ENCODE results near the gene KIF13A. TPM values are rescaled to one million over a fixed set of nuclear protein-coding genes. Genes with fewer than 3 reads are reported as not detected.

KIF13A gene
- total RNA-seq, 3 donors from 2014 or later = 40.0 to 60.4 (median 49.6) TPM

DNA sequence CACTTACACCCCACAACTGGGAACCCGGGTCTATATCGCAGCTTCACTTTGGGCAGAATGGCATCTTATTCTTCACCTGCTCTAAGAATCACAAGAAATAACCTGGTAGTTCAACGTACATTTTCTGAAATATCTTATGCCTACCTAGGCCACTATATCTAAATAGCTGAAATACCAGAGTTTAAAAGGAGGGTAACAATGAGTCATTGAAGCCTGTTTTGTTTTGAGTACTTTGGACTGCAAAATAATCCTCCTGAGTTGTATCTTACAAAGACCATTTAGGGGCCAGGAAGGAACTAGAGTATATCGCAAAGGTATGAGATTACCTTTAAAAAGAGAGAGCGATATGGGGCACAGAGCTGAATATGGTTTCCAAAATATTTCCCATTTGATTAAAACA, 184.0 kb downstream of the KIF13A start:
- TF ChIP-seq POLR2AphosphoS5 (IDR thresholded peaks at IDR 0.05) (no peak), POLR2A (IDR thresholded peaks at IDR 0.05) (no peak)
- TF ChIP-seq, protein P1, sequence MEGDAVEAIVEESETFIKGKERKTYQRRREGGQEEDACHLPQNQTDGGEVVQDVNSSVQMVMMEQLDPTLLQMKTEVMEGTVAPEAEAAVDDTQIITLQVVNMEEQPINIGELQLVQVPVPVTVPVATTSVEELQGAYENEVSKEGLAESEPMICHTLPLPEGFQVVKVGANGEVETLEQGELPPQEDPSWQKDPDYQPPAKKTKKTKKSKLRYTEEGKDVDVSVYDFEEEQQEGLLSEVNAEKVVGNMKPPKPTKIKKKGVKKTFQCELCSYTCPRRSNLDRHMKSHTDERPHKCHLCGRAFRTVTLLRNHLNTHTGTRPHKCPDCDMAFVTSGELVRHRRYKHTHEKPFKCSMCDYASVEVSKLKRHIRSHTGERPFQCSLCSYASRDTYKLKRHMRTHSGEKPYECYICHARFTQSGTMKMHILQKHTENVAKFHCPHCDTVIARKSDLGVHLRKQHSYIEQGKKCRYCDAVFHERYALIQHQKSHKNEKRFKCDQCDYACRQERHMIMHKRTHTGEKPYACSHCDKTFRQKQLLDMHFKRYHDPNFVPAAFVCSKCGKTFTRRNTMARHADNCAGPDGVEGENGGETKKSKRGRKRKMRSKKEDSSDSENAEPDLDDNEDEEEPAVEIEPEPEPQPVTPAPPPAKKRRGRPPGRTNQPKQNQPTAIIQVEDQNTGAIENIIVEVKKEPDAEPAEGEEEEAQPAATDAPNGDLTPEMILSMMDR (IDR thresholded peaks at IDR 0.05) = no peak
- DNase-seq (ENCODE audit: low spot score in 2 of 2) = no peak

DNA sequence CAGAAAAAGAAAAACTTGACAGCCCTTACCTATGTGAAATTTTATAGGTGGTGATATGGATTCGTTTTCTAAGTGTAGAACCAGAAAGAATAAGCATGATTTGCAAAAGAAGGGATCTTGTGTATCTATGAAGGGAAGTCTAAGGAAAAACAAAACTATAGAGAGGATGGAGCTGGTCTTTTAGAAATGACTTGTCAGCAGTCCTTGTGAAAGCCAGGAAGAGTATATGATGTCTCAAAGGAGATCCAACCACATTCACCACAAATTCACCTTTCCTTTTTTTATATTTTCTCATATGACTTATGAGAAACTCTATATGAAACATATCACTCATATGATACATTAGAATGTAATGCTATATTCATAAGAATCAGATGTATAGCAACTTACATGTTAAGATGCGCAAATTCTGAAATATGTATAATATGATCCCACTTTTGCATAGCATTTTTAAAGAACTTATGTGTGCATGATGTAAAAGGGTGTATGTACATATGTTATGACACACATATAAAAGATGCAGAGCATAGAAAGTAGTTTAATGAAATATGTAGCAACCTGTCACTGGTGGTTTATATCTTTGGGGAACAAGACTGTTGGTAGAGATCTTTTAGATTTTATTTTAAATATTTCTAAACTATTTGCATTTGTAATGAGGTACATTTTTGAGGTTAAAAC, 188.8 kb downstream of the KIF13A start:
- H3K9me3 ChIP-seq = no peaks in the 10 kb centered on the region
- no peak overlapping the region for H3K4me3 ChIP-seq
- no peaks in the 10 kb centered on the region for H3K27me3 ChIP-seq
- no peak overlapping the region for H3K27ac ChIP-seq
- no peak for DNase-seq (ENCODE audit: low spot score in 2 of 2)
- TF ChIP-seq, protein P1 (IDR thresholded peaks at IDR 0.05) = no peak
- TF ChIP-seq POLR2A (IDR thresholded peaks at IDR 0.05) (no peak), POLR2AphosphoS5 (IDR thresholded peaks at IDR 0.05) (no peak)
- intact Hi-C loops (cut with DNase I; ENCODE audit: low total_unique reads) = loop anchor here (10.0 kb wide), 1 partner anchor 644 kb away; no protein-coding TSS in a partner anchor
- H3K36me3 ChIP-seq = peaks cover 5% of the 10 kb centered on the region
- H3K4me1 ChIP-seq = no peaks in the 10 kb centered on the region

More for the DNA sequence above, 184.0 kb downstream of the KIF13A start:
- Histone ChIP-seq H3K9me3 (no peaks in the 10 kb centered on the region), H3K4me1 (no peaks in the 10 kb centered on the region), H3K27me3 (no peaks in the 10 kb centered on the region), H3K4me3 (no peak overlapping the region), H3K36me3 (peaks cover 5% of the 10 kb centered on the region), H3K27ac (no peak overlapping the region)
- intact Hi-C loops (cut with DNase I; ENCODE audit: low total_unique reads) = no loop called here

DNA sequence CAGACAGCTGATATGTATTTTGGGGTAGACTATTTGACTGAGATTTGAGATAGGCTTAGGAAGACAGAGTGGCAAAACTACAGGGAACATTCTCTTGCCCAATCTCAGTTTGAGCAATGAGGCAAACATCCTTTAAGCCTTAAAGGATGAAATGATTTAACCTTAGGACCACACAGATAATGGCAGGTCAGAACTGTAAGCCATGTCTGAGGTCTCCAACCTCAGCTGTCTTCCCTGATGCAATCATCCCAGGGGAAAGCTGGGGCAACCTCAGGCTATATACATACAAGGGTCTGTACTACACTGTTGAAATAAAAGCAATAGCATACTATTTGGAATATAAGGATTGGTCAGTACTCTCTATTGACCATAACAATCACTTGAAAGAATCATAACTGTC, 196.9 kb downstream of the KIF13A start:
- intact Hi-C loops (cut with DNase I; ENCODE audit: low total_unique reads) = loop anchor here (10.0 kb wide), 1 partner anchor 636 kb away; no protein-coding TSS in a partner anchor
- H3K4me3 ChIP-seq = no peak overlapping the region
- H3K27ac ChIP-seq = no peak overlapping the region
- no peaks in the 10 kb centered on the region for H3K4me1 ChIP-seq
- H3K27me3 ChIP-seq = no peaks in the 10 kb centered on the region
- no peak for TF ChIP-seq POLR2AphosphoS5 (IDR thresholded peaks at IDR 0.05)
- TF ChIP-seq POLR2A (IDR thresholded peaks at IDR 0.05) = no peak
- TF ChIP-seq, protein P1 (IDR thresholded peaks at IDR 0.05) = no peak
- no peak for DNase-seq (ENCODE audit: low spot score in 2 of 2)
- no peaks in the 10 kb centered on the region for H3K9me3 ChIP-seq
- peaks cover 5% of the 10 kb centered on the region for H3K36me3 ChIP-seq

DNA sequence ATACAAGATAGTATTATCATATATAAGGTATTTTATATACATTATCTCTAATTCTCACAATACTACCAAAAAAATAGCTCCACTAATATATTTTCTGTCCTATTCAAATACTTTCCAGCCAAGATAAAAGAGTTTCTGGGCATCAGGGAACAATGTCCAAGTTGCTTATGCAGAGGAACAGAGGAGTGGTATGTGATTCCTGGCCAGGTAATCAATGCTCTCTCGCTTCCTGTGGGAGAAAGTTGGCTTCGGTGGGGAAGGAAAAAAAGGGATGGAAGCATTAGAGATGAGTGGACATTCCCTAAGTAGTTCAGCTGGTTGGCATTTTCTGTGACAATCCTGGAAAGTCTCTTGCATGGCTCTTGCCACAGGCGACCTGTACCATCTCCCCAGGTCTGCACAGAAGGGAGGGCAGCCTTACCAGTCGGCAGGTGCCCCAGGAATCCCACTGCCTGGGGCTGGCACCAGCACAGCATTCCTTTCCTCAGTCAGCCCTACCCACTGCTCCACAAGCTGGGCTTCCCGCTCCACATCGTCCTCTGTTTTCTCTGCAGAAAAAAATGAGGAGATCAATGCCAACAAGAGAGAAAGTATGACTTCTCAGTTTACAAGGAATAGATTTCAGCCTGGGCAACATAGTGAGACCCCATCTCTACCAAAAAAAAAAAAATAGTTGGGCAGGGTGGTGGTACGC, 202.2 kb downstream of the KIF13A start:
- Histone ChIP-seq H3K4me1 (no peaks in the 10 kb centered on the region), H3K36me3 (peaks cover 13% of the 10 kb centered on the region), H3K27ac (no peak overlapping the region), H3K27me3 (no peaks in the 10 kb centered on the region), H3K4me3 (no peak overlapping the region), H3K9me3 (no peaks in the 10 kb centered on the region)
- TF ChIP-seq POLR2A (IDR thresholded peaks at IDR 0.05) (no peak), POLR2AphosphoS5 (IDR thresholded peaks at IDR 0.05) (no peak)
- TF ChIP-seq, protein P1 (IDR thresholded peaks at IDR 0.05) = no peak
- intact Hi-C loops (cut with DNase I; ENCODE audit: low total_unique reads) = no loop called here
- DNase-seq (ENCODE audit: low spot score in 2 of 2) = no peak

DNA sequence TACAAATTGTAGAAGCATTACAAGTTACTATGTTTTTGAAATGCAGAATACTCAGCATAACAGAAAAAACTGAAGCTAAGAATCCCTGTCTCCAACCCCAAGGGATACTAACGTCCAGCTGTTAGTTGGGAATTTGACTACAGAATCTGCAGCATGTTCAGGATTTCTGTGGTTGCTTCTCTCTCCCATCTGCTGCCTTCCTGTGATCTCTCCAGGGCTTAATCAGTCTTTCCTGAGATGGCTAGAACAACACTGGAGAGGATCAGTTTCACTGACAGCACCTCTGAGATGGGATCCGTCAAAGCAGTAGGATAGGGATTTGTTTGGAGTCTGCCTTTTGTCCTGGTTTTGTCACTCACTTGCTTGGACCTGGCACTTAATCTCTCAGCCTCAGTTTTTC, 207.4 kb downstream of the KIF13A start:
- DNase-seq (ENCODE audit: low spot score in 2 of 2) = no peak
- Histone ChIP-seq H3K9me3 (no peaks in the 10 kb centered on the region), H3K4me3 (no peak overlapping the region), H3K36me3 (peaks cover 8% of the 10 kb centered on the region), H3K27ac (no peak overlapping the region), H3K27me3 (no peaks in the 10 kb centered on the region), H3K4me1 (no peaks in the 10 kb centered on the region)
- intact Hi-C loops (cut with DNase I; ENCODE audit: low total_unique reads) = no loop called here
- no peak for TF ChIP-seq POLR2AphosphoS5 (IDR thresholded peaks at IDR 0.05)
- TF ChIP-seq, protein P1 (IDR thresholded peaks at IDR 0.05) = no peak
- no peak for TF ChIP-seq POLR2A (IDR thresholded peaks at IDR 0.05)

Measured in breast epithelium (tissue), 4 donors.